ENCODE data around the gene TNIP1. TPM values are rescaled to one million over a fixed set of nuclear protein-coding genes. Genes with fewer than 3 reads are reported as not detected.

The TNIP1 gene
- total RNA-seq, 1 donor from 2014 or later = 71.5 TPM

DNA sequence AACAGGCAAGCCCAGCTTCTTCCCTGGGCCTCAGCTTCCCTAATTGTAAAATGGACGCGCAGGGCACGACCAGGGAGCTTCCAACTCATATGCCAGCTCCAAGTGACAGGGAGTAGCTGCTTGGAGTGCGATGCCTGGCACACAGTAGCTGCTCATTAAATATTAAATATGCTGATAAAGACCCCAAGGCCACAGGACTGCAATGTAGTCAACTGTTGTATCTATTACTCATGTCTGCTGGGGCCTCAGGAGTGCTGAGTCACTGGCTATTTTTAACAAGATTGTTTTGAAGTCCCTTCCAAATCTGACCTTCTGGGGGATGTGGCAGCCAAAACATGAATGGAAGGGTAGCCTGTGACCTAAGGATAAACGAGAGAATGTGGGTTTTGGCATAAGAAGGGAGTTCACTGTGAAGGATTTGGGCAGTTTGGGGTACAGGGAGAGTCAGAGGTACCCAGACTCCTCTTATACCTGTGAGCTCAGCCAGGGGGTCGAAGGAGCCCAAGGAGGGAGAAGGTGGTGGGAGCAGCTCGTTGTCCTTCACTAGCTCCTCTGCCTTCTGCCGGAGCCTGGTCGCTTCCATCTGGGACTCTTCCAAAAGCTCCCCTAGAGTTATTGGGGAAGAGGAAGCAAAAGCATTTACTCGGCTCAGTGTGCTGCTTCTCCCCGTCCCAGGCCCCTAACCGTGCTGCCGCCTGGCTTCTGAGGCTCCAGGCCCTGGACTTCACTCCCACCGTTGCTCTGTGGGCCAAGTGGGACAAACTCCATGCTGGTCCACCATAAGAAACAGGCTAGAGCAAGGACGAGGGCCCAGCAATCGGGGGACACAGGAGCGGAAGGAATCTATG is 17.5 kb downstream of the TNIP1 start:
- no peak for ATAC-seq

DNA sequence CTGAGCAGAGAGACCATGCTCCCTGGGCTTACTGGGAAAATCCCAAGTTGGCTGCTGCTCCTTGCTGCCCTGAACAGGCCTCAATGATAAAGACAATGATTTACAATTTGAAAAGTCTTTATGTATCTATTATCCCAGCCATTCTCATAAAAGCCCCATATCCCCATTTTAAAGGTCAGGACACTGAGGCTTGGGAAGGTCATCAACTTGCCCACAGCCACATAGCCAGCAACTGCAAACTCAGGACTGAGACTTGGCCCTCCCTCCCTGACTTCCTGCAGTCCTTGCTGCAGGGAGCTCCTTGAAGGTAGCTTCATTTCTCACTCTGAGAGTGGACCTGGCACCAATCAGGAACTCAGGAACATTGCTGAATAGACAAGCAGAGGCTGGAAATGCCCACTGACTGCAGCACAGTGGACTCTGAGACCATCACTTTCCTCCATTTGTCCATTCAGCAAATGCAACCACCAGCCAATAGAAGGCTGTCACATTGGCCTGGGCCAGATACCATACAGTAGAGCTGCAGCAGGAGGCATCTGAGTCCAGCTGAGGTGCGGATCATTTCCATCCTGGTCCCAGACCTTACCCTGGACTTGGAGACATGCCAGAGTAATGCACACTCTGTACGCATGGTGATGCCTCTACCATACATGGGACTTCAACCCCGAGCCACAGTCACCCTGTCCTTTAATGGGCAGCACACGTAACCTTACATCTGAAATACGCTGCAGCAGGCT is 18.3 kb downstream of the TNIP1 start:
- ATAC-seq = no peak

DNA sequence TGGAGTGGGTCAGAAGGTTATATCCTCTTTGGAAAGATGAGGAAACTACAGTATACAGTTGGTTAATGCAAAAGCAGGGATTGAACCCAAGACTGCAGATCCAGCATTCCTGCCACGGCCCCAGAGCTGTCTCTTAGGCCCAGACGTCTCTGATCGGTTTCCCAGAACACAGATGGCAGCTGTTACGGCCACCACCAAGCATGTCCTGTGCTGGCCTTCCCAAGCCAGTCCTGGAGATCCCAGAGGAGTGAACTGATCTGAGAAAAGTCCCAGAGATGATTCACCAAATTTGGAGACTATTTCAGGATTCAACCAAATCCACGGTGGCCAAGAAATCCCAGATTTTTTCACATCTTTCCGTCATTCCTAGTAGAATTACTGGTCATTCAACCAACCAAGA is 20.1 kb downstream of the TNIP1 start:
- no peak for ATAC-seq

DNA sequence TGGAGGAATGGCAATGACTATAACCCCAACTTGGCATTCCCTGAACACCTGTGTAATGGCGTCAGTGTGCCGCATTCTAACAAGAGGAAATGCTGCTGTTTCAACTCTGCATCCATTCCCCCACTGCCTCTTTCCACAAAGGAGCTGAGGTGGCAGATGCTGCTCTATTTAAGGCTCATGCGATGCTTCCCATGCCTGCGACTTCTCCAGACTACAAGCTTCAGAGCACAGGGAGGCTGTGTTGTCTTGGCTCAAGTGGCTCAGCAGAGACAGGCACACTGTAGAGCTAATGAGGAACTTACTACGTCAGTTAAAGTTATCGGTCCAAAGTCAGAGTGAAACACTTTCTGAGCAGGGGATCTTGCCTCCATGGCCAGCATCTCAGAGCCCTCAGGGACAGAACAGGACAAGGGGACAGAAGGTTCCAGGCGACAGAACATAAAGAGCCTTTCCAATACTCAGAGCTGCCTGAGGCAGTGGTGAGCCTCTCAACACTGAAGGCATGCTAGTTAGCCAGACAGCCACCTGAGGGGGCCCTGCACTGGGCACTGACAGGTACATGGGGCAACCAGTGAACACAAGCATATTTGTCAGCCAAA is 21.8 kb downstream of the TNIP1 start:
- no peak for ATAC-seq

DNA sequence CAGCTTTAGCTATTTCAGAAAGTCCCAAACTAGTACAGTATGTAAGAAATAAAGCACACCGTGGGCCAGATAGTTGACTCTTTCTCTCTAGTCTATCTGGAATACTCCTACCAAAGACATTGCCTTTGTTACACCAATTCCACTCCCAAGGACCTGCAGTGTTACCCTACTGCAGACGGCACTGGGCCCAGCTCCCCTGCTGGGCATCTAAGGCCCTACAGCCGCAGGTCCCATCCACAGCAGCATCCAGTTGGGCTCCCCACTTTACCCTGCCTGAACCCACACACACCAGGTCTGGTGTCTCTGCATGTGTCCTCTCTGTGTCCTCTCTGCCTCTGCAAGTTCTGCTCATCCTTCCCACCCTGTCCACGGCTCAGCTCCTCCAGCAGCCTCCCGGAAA is 22.5 kb downstream of the TNIP1 start:
- no peak for ATAC-seq

DNA sequence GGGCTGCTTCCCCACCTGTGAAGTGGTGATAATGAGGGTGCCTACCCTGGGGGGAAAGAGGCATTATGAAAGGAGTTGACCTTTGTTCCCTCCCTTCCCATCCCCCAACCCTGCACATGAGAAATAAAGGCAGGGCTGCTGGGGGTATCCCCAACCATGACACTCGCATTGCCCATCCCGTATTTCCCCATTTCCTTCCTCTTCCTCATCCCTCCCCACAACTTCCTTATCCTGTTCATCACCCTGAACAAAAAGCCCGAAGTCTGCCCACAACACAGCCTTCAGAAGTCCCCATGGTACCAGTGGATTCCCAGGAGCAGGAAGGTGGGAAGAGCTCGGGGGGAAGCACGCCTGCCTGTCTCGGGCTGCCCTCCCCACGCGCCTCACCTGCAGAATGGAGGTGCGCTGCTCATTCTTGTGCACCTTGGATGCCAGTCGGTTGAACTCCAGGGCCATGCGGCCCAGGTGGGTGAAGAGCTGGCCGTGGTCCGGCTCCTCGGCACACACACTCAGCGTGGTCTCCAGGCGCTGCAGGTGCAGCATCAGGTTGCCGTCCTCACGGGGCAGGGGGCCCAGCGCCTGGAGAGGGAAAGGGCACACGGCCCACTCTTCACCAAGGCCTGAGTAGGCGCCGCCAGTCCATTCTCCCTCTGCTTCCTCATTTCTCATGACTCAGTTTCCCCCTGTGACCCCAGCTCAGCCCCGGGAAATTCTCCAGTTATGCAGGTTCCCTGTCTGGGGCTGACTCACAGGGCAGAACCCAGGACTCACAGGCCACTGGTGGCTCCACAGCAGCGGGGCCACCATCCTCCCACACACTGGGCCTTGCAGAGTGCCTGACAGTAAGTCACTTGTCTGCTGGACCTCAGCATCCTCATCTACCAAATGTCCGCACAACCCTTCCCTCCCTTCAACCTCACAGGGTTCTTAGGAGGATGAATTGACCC is 24.2 kb downstream of the TNIP1 start:
- ATAC-seq = peak; percentile 49

DNA sequence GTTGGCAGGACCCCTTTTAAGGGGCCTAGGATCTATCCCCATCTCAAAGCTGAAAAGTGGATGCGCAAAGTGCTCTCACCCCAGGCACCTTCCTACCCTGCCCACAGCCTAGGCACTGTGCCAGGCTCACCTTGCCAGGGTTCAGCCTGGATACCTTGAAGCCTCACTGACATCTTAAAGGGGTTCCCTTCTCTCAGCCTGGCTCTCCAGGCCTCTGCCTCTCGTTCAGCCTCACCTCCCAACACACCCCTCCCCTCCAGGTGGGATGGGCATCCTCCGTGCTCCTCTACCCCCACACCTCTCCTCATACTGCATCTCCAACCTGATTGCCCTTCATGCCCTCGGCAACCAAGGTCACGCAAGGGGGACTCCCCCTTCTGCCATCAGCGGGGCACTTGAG is 25.5 kb downstream of the TNIP1 start:
- ATAC-seq = no peak

DNA sequence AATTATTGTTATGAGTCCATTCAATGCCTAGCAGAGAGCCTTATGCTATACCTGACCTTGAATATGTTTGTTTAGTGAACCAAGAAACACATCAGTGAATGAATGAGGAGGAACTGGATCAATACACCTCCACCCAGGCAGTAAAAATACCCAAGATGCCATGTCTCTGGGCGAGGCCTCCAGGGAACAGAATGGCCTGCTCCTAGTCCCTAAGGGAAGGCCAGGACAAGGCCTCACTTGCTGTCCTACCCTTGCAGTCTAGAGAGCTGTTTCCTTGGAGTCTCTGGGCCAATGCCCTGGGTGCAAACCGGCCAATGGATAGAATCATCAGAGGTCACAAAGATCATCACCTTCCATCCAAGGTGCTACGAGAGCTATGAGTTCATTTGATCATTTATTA is 26.1 kb downstream of the TNIP1 start:
- ATAC-seq = no peak

DNA sequence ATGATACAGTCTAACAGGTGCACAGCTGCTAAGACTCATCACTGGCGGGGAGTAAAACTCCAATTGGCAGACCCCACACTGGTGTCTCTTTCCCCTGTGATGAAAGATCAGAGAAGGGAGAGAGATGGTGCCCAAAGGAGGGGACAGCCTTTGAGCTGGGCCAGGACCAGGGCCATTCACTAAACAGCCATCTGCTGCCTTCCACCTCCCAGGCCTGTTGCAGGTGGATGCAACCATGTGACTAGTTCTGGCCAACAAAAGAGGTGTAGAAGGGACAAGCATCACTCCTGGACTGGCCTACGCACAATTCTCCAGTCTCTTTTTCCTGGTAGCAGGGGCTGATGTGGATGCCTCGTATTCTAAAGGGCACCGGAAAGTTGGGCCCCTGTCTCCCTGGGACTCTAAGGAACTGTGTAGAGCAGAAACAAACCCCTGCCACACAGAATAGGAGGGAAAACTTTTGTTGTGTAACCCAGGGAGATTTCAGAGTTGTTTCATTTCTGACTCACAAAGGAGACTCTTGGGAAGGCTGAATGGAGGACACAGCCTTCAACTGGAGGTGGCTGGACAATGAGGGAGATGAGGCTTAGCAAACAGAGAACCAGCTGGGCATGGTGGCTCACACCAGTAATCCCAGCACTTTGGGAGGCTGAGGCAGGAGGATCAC is 26.9 kb downstream of the TNIP1 start:
- ATAC-seq = no peak

DNA sequence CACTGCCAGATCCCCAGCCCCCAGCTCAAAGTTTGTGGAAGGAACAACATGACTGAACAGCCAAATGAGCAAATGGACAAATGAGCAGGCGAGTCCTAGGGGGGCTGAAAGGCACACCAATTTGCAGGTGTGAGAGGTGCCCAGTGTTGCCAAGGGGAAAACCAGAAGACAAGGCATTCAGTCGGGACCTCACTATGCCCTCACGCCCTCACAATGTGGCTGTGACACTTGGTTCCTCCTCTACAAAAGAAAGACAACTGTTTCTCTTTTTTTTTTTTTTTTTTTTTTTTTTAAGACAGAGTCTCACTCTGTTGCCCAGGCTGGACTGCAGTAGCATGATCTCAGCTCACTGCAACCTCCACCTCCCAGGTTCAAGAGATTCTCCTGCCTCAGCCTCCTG is 28.0 kb downstream of the TNIP1 start:
- no peak for ATAC-seq

DNA sequence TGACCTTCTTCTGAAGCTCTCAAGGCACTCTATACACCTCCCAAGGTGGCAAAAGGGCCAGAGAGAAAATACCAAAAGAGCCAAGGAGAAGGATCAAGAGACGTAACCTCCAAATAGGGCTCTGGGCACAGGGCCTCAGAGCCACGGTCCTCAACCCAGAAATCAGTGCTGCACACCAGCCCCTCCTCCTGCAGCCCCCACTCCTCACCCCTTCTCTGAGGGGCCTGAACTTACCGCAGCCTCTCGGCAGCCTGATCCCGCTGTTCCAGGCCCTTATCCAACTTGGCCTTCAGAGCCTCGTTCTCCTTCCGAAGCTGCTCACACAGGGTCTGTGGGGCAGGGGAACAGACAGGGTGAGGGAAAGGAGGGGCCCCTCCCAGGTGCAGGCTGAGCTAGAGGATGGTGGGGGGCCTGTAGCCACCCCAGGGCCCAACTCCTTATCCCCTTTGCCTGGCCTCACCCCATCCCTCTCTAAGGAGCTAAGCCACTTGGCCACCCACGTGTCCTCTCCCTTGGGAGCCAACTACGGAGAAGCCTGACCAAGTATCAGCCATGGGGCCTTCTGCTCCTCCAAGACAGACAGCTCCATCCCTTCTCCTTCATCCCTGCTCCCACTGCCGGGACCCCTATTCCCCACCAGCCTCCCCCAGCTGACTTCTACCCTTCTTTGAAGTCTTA is 28.8 kb downstream of the TNIP1 start:
- ATAC-seq = no peak

DNA sequence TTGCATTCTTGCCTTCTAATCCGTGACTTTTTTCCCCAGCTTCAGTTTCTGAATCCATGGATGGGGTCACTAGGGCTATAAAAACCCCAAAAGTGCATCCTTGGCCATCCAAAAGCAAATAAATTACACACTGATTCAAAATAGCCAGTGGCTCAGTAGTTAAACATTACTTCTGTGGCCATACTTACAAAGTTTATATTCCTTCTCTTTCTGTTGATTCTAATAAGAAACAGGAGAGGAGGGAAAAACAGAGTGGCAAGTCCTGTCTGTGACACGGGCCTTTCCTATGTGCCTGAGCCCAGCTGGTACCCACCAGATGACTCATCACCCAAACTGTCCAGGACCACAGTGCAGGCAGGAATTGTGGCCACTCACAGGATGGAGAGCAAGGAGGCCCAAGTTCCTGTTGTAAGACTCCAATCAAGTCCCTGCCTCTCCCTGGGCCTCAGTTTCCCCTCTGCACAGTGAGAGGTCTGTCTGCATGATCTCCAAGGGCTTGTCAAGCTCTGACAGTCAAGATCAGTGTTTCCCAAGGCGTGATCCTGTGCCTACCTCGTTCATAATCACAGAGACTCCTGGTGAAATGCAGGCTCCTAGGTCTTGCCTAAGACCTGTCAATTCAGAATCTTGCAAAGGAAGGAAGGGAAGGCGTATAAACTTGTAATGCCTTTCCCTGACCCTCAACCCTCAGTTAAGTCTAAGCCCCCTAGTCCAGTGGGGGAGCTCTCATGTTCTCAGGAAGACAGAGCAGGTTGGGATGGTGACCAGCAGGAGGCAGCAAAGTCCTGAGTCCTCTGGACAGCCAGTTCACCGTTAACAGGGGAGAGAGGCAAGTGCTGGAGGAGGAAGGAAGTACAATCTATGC is 29.5 kb downstream of the TNIP1 start:
- peak; percentile 74 for ATAC-seq

DNA sequence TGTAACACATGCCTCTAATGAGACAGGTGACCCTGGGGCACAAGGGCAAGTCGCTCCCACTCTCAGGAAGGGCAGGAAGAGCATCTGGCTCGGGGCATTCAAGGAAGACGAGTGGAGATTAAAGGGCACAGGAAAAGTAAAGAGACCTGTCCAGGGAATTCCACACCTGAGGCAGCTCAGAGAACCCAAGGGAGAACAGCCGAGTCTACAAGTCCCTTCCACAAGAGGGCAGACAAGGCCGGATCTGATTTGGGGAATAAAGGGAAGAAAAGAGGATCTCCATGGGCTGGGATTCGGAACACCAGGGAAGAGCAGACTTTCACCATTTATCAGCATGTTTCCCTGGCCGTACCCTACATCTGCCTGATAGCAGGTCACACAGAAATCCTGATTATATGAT is 32.3 kb downstream of the TNIP1 start:
- ATAC-seq = no peak

DNA sequence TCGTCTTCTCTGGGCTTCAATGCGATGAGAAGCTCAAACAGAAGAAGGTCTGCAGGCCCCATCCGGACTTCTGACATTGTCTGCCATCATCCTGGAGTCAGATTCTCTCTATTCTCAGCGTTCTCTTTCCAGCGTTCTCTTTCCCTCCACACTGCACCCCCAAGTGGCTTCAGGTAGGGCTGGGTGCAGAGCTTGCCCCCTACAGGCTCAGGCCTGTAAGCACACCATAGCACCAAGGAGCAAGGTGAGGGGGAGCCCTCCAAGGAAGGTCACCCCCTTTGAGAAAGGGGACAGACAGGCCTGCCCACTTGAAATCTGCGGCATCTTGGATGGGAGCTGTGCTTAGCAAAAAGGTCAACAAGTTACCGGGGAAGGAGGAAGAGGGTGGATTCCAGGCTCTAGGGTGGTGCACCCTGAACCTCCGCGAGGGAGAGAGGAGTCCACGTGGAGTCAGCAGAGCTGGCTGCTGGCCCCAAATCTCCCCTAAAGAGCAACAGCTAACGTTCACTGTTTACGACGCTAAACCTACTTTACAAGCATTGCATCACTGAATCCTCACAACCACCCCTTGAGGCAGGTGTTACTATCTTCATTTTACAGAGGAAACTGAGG is 32.9 kb downstream of the TNIP1 start:
- ATAC-seq = peak; percentile 54

DNA sequence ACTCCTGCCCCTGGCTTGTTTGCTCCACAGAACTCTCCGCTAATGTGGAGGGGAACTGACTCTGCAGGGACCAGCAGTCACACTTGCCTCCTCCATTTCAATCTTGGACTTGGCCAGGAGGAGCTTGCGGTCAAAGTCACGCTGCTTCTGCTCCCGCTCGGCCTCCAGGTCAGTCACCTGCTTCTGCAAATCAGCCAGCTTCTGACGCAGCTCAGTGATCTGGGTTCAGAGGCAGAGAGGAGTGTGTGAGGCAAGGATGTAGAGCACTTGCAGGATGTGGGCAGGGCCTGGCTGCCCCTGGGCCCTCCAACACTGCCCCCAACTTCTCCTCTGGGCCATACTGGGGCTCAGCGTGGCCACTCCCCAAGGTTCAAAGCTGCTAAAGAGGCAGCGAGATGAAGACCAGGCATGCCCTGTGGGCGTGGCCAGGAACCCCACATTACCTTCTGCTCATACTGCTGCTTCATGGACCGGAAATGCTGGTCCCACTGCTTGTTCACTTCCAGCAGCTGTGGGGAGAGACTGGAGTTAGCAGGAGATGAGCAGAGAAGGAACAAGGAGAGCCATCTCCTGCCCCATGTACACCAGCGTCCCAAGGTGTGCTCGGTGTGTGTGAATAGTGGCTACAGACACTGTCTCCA is 38.3 kb downstream of the TNIP1 start:
- peak; percentile 75 for ATAC-seq

DNA sequence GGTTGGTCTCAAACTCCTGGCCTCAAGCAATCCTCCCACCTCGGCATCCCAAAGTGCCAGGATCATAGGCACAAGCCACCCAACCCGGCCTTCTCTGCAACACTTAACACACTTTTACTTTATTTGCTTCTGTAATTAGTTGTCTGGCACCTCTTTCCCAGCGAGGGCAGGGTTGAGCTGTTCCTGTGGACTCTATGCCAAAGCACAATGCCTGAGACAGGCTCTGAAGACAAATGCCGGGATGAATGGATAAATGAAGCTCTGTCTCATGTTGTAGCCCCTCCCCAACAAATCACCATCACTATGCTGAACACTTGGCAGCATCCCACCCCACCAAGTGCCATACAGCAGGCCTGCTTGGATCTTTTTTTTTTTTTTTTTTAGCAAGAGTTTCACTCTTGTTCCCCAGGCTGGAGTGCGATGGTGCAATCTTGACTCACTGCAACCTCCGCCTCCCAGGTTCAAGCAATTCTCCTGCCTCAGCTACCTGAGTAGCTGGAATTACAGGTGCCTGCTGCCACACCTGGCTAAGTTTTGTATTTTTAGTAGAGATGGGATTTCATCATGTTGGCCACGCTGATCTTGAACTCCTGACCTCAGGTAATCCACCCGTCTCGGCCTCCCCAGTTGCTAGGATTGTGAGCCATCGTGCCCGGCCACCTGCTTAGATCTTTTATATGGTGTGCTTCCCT is 39.1 kb downstream of the TNIP1 start:
- ATAC-seq = peak; percentile 54

DNA sequence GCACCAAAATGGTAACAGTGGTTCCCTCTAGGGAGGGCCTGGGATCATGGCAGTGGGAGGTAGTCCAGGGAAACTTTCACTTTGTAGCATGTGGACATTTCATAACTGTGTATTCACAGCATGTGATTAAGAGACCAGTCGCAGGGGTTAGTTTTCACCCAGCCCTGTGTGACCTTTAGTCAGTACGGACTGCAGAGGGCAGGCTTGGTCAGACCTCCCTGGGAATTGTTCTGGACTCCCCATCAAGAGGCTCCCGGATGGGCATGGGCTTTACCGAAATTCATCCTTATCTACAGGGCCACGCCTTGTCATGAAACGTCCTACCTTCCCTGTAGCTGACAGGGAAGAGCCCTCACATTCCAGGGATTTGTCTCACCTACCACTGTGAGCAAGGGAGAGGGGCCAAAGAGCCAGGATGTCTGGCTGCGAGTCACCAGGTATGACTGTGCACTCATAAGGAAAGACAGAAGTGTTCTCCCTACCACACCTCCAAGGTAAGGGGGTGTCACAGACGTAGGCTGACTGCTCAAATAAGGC is 40.6 kb downstream of the TNIP1 start:
- ATAC-seq = peak; percentile 56

DNA sequence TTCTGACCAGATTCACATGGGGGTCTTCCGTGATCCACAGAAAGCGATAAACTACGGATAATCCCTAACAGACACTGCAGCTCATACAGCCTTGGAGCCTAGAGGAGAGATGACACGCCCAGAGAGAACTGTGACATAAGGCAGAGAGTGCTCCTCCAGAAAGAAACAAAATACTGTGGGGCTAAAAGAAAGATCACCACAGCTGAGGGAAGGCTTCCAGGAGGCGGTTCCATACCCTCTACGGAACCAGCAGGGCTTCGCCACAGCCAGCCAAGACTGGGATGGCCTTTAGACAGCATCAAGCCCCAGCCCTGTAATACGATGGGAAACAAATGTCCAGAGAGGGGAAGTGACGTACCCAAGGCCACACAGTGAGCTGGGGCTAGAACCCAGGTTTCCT is 41.2 kb downstream of the TNIP1 start:
- ATAC-seq = no peak

Data from esophagus mucosa (tissue), 1 donor.